Heart left ventricle (tissue), 16 donors: ENCODE results near the gene PGS1. TPM values are rescaled to one million over a fixed set of nuclear protein-coding genes. Genes with fewer than 3 reads are reported as not detected.
A peak's percentile ranks its signal among the peaks of the same experiment; 100 is the strongest.

Experiments used
- ATAC-seq, 4 donors: fragments of 200-7000 bp; cut with Tn5 transposase; one replicate each; pipeline ENCODE4 v1.9.1; 2020 to 2022; ENCODE audit warnings: moderate library complexity in 4 of 4, mild to moderate bottlenecking in 3 of 4, moderate number of reproducible peaks in 1 of 4
- DNase-seq, 5 donors: peaks; one replicate each; pipeline ENCODE4 v3.0.0-alpha.2; 2020
- H3K27ac ChIP-seq, 12 donors: fragments of 200-600 bp; sonication (generic) in 4 of 12; one replicate each; pipeline versions ENCODE4 v1.5.0 to v1.8.0; 2016 to 2022; ENCODE audit warnings: mild to moderate bottlenecking in 2 of 12
- H3K27me3 ChIP-seq, 9 donors: fragments of 200-600 bp; sonication (generic) in 2 of 9; one replicate each; pipeline versions ENCODE4 v1.5.1 to v1.8.0; 2016 to 2022; ENCODE audit warnings: mild to moderate bottlenecking in 3 of 9
- H3K36me3 ChIP-seq, 9 donors: fragments of 200-600 bp; sonication (generic) in 2 of 9; one replicate each; pipeline versions ENCODE4 v1.5.0 to v1.8.0; 2018 to 2022; ENCODE audit warnings: mild to moderate bottlenecking in 2 of 9
- H3K4me1 ChIP-seq, 12 donors: fragments of 200-600 bp; sonication (generic) in 4 of 12; one replicate each; pipeline versions ENCODE4 v1.5.0 to v1.8.0; 2016 to 2022; ENCODE audit warnings: mild to moderate bottlenecking in 3 of 12
- H3K4me3 ChIP-seq, 12 donors: fragments of 200-600 bp; sonication (generic) in 4 of 12; one replicate each; pipeline versions ENCODE4 v1.5.0 to v1.8.0; 2017 to 2022; ENCODE audit warnings: mild to moderate bottlenecking in 9 of 12, moderate library complexity in 4 of 12
- H3K9me3 ChIP-seq, 12 donors: fragments of 200-600 bp; sonication (generic) in 4 of 12; one replicate each; pipeline versions ENCODE4 v1.5.0 to v1.8.0; 2016 to 2022; ENCODE audit warnings: mild to moderate bottlenecking in 1 of 12
- CTCF ChIP-seq, 12 donors: fragments of 200-600 bp; sonication (generic) in 4 of 12; IDR thresholded peaks; one replicate each; pipeline versions ENCODE4 v1.5.0 to v1.8.0; 2018 to 2022; ENCODE audit warnings: antibody characterized with exemption in 12 of 12, mild to moderate bottlenecking in 5 of 12
- POLR2A ChIP-seq, 2 donors: fragments of 450-650 bp; IDR thresholded peaks; one replicate each; pipeline ENCODE4 v1.6.1; 2017; ENCODE audit warnings: antibody characterized with exemption in 2 of 2, mild to moderate bottlenecking in 2 of 2, moderate library complexity in 2 of 2
- WGBS, 4 donors: extraction: QIAGEN DNeasy Blood & Tissue Kit in 2 of 4; methylation state at CpG; one replicate each; pipeline versions ENCODE4 v1.1.5 to v1.1.7; 2013 to 2018; 5-methylcytosine and 5-hydroxymethylcytosine counted together
- intact Hi-C, 10 donors: fragments of 100-400 bp; cut with DNase I; formaldehyde crosslinking; loops; one replicate each; pipeline versions ENCODE4 v1.11.1 to v1.14.2; 2022
- polyA plus RNA-seq, 2 donors: library from polyadenylated mRNA; stranded (reverse); fragments of 200-250 nt; gene quantifications; one replicate each; pipeline ENCODE4 v1.2.3, GENCODE V29; 2013
- total RNA-seq, 9 donors: library from RNA; depleted of rRNA in 2 of 9; stranded (reverse); fragments of >200 nt in 2 of 9; fragmentation: NEBNext Ultra II Directional in 3 of 9; extraction: Animal tissue kit (Norgen Biotek cat#: 25700) in 3 of 9; gene quantifications; one replicate each; pipeline versions ENCODE4 v1.1.0 to v1.2.4, GENCODE V29; 2016 to 2023
- donor health status: ischemic (EF 13 %, LVEDD 7.1; RV severe dilation, severe dysfunction).
- donor health status: healthy with polysubstance abuse.
- donor health status: DM: no; HTN: yes; CAD: no.
- donor health status: DM: no; HTN: no; CAD: no.
- donor health status: ischemic (EF 25% LVEDD 6.9; RV normal size, moderate dysfunction).
- donor health status: ischemic (EF 25% LVEDD 5.7; RV mildly dilated, moderate dysfunction).
- donor health status: healthy.
- donor health status: DM: yes; HTN: yes; CAD: no.
- donor health status: ischemic (EF 35%, LVEDD 5.7; RV mildly dilated, moderate dysfunction).
- donor health status: nonischemic (EF 11% LVEDD 7.7; RV severe dilation, severe dysfunction).
- donor health status: DM: yes; HTN: yes; CAD: no.
- donor health status: PGD.
- donor health status: ischemic (EF 29% LVEDD 5.4; RV normal size, mild dysfunction).
- donor health status: nonischemic (EF 23%, LVEDD 6.1; RV moderate dilation, normal function).

PGS1 gene
- total and polyA plus RNA-seq, 11 donors: 11.9 to 32.8 (median 17.3) TPM

GRCh38 chr17:78391051-78391431 lies 12.6 kb downstream of the PGS1 start:
- H3K27ac ChIP-seq: peak overlapping the region in 5 of 12 donors; percentile 22 to 98 (median 70)
- H3K9me3 ChIP-seq: no peaks in the 10 kb centered on the region
- 95 to 96% (median 95%) methylated on average over 11 of the region's 11 CpGs for WGBS, 4 donors
- no peak overlapping the region for H3K4me3 ChIP-seq
- ATAC-seq (no peak), DNase-seq (no peak)
- peaks cover 0 to 50% (median 22%) of the 10 kb centered on the region in 9 donors for H3K36me3 ChIP-seq
- no peaks in the 10 kb centered on the region for H3K27me3 ChIP-seq
- intact Hi-C loops: no loop called here
- TF ChIP-seq CTCF (IDR thresholded peaks at IDR 0.05) (no peak), POLR2A (IDR thresholded peaks at IDR 0.05) (no peak)
- peaks cover 14 to 85% (median 63%) of the 10 kb centered on the region in 12 donors for H3K4me1 ChIP-seq

GRCh38 chr17:78391843-78392242 lies 13.4 kb downstream of the PGS1 start:
- no peak for ATAC-seq
- no peaks in the 10 kb centered on the region for H3K9me3 ChIP-seq
- no peaks in the 10 kb centered on the region for H3K27me3 ChIP-seq
- 76 to 88% (median 78%) methylated on average over 4 of the region's 4 CpGs for WGBS, 4 donors
- peaks cover 20 to 85% (median 63%) of the 10 kb centered on the region in 12 donors for H3K4me1 ChIP-seq
- no peak for TF ChIP-seq CTCF (IDR thresholded peaks at IDR 0.05)
- TF ChIP-seq POLR2A (IDR thresholded peaks at IDR 0.05): no peak
- H3K27ac ChIP-seq: peak overlapping the region in 4 of 12 donors; percentile 17 to 98 (median 27)
- peaks cover 0 to 58% (median 22%) of the 10 kb centered on the region in 9 donors for H3K36me3 ChIP-seq
- intact Hi-C loops: no loop called here
- DNase-seq: no peak
- H3K4me3 ChIP-seq: no peak overlapping the region

GRCh38 chr17:78392295-78392694 lies 13.8 kb downstream of the PGS1 start:
- no peak for ATAC-seq
- Histone ChIP-seq H3K4me1 (peaks cover 22 to 85% (median 64%) of the 10 kb centered on the region in 12 donors), H3K9me3 (no peaks in the 10 kb centered on the region), H3K36me3 (peaks cover 0 to 62% (median 22%) of the 10 kb centered on the region in 9 donors), H3K4me3 (no peak overlapping the region), H3K27me3 (no peaks in the 10 kb centered on the region), H3K27ac (no peak overlapping the region)
- DNase-seq: no peak
- intact Hi-C loops: no loop called here
- WGBS, 4 donors: 92 to 97% (median 96%) methylated on average over 6 of the region's 6 CpGs
- no peak for TF ChIP-seq CTCF (IDR thresholded peaks at IDR 0.05)
- TF ChIP-seq POLR2A (IDR thresholded peaks at IDR 0.05): no peak

- Histone ChIP-seq H3K4me3 (no peak overlapping the region), H3K9me3 (no peaks in the 10 kb centered on the region), H3K27ac (no peak overlapping the region), H3K4me1 (peaks cover 23 to 85% (median 63%) of the 10 kb centered on the region in 12 donors), H3K27me3 (no peaks in the 10 kb centered on the region), H3K36me3 (peaks cover 0 to 75% (median 22%) of the 10 kb centered on the region in 9 donors)
- intact Hi-C loops: no loop called here
- 88 to 98% (median 94%) methylated on average over 4 of the region's 4 CpGs for WGBS, 4 donors
- no peak for TF ChIP-seq POLR2A (IDR thresholded peaks at IDR 0.05)
- no peak for TF ChIP-seq CTCF (IDR thresholded peaks at IDR 0.05)
- DNase-seq (no peak), ATAC-seq (no peak)
Measured at GRCh38 chr17:78393575-78393974, 15.1 kb downstream of the PGS1 start.
